GM12878 (cell line): ENCODE data around the gene RPL26.

ENCODE experiments used
- BCLAF1 ChIP-seq: fragments of 450-650 bp; IDR thresholded peaks from 2 replicates; pipeline ENCODE4 v1.6.1; 2017; ENCODE audit warnings: antibody characterized with exemption, mild to moderate bottlenecking, moderate library complexity
- BRCA1 ChIP-seq: IDR thresholded peaks from 2 replicates; pipeline ENCODE4 v1.6.1; 2011; ENCODE audit warnings: low read depth, low read length, improper control_type of control experiment
- CEBPB ChIP-seq, 2 experiments: fragments of 150-350 bp in 1 of 2; IDR thresholded peaks; 2 replicates each; pipeline ENCODE4 v1.6.1; 2012 to 2014; ENCODE audit warnings: low read depth in 2 of 2, low read length in 2 of 2, borderline replicate concordance in 1 of 2, inconsistent platforms in 1 of 2
- CTCF ChIP-seq, 3 experiments: IDR thresholded peaks in 2 of 3; conservative IDR thresholded peaks in 1 of 3; 2 replicates each; pipeline ENCODE4 v1.5.1; 2011; ENCODE audit warnings: low read depth in 3 of 3, low read length in 3 of 3, mild to moderate bottlenecking in 3 of 3, control low read depth in 2 of 3, moderate library complexity in 2 of 3, inconsistent platforms in 1 of 3, mixed read lengths in 1 of 3; ENCODE audit not compliant: control insufficient read depth in 2 of 3, insufficient read depth in 1 of 3; ENCODE audit errors: extremely low read depth in 1 of 3
- KDM1A ChIP-seq: fragments of 200-600 bp; sonication (generic); IDR thresholded peaks from 2 replicates; pipeline ENCODE4 v1.6.1; 2016; ENCODE audit warnings: borderline replicate concordance
- NR2C2 ChIP-seq: IDR thresholded peaks from 2 replicates; pipeline ENCODE4 v1.6.1; 2011; ENCODE audit warnings: borderline replicate concordance, low read depth; ENCODE audit not compliant: control insufficient read depth, insufficient read length
- POLR2A ChIP-seq: IDR thresholded peaks from 2 replicates; pipeline ENCODE4 v1.6.1; 2011; ENCODE audit warnings: low read depth, mild to moderate bottlenecking, low read length
- SMAD5 ChIP-seq: IDR thresholded peaks from 2 replicates; pipeline ENCODE4 v1.6.1; 2016; ENCODE audit warnings: antibody characterized with exemption, low read depth
- SUZ12 ChIP-seq: fragments of 200-600 bp; sonication (generic); IDR thresholded peaks from one replicate; pipeline ENCODE4 v1.6.1; 2018; ENCODE audit warnings: antibody characterized with exemption, mild to moderate bottlenecking; ENCODE audit not compliant: unreplicated experiment
- ZNF274 ChIP-seq: IDR thresholded peaks from one replicate; pipeline ENCODE4 v1.8.0; 2011; ENCODE audit not compliant: insufficient read length, insufficient read depth
- TF ChIP-seq, protein P1 (sequence below): IDR thresholded peaks from 2 replicates; pipeline ENCODE4 v1.6.1; 2011; ENCODE audit warnings: mild to moderate bottlenecking, low read depth, low read length, moderate library complexity; ENCODE audit not compliant: insufficient replicate concordance
- TF ChIP-seq, protein P2 (sequence below): IDR thresholded peaks from 2 replicates; pipeline ENCODE4 v1.6.1; 2012; ENCODE audit warnings: low read depth, low read length, improper control_type of control experiment

DNA sequence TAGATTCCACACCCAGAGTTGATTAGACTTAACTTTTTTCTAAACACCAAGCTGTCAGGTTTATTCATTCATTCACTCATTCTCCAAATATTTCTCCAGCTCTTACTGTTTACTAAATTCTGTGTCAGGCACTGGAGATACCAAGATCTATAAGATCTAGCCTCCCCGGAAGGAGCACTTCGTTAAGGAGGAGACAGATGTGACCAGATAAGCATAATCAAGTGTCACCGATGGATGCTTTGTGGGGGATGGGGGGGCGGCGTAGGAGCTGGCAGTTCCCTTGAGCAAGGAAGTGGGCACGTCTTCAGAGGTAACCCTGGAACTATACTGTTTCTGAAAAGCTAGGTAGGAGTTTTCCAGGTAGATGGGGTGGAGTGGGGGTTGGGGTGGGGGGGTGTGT lies 3.8 kb upstream of the RPL26 start:
- TF ChIP-seq SUZ12 (no peak), NR2C2 (no peak), ZNF274 (no peak), CEBPB (IDR thresholded peaks at IDR 0.05; ENCODE audit: borderline replicate concordance in 1 of 2, low read depth in 2 of 2, low read length in 2 of 2) (no peak), BRCA1 (no peak), KDM1A (no peak), SMAD5 (no peak), BCLAF1 (no peak), CTCF (IDR thresholded peaks at IDR 0.05 in 2 of 3, conservative IDR thresholded peaks at IDR 0.05 in 1 of 3; ENCODE audit: control insufficient read depth in 2 of 3, extremely low read depth in 1 of 3, insufficient read depth in 1 of 3, low read depth in 3 of 3, low read length in 3 of 3) (no peak), POLR2A (no peak)
- TF ChIP-seq, protein P1, sequence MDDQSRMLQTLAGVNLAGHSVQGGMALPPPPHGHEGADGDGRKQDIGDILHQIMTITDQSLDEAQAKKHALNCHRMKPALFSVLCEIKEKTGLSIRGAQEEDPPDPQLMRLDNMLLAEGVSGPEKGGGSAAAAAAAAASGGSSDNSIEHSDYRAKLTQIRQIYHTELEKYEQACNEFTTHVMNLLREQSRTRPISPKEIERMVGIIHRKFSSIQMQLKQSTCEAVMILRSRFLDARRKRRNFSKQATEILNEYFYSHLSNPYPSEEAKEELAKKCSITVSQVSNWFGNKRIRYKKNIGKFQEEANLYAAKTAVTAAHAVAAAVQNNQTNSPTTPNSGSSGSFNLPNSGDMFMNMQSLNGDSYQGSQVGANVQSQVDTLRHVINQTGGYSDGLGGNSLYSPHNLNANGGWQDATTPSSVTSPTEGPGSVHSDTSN = no peak
- TF ChIP-seq, protein P2, sequence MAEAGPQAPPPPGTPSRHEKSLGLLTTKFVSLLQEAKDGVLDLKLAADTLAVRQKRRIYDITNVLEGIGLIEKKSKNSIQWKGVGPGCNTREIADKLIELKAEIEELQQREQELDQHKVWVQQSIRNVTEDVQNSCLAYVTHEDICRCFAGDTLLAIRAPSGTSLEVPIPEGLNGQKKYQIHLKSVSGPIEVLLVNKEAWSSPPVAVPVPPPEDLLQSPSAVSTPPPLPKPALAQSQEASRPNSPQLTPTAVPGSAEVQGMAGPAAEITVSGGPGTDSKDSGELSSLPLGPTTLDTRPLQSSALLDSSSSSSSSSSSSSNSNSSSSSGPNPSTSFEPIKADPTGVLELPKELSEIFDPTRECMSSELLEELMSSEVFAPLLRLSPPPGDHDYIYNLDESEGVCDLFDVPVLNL = no peak
